IMR-90 (cell line): ENCODE results near the gene MRM2. TPM values are rescaled to one million over a fixed set of nuclear protein-coding genes. Genes with fewer than 3 reads are reported as not detected.

Experiments used
- ATAC-seq: fragments of 200-7000 bp; cut with Tn5 transposase; 2 replicates; pipeline ENCODE4 v1.9.1; 2020; ENCODE audit warnings: low read depth, mild to moderate bottlenecking, moderate library complexity
- BruUV-seq: library from RNA; stranded (reverse); fragments of 400-500 nt; replicated peaks from 2 replicates; lab custom pipeline; 2021; lab: Mats Ljungman, UMichigan
- CTCF ChIA-PET: fragments of 300-600 bp; formaldehyde crosslinking; extraction: SDS; loops from one replicate; lab custom pipeline; 2021; ENCODE audit warnings: antibody characterized with exemption; lab: Yijun Ruan, JAX
- POLR2A ChIA-PET: fragments of 300-600 bp; sonication (Branson Sonifier 250); formaldehyde crosslinking; loops from one replicate; lab custom pipeline; 2022; ENCODE audit warnings: antibody characterized with exemption; ENCODE audit not compliant: unreplicated experiment; lab: Charles Lee
- DNase-seq: peaks from one replicate; pipeline ENCODE4 v3.0.0; 2013
- H2AFZ ChIP-seq: replicated peaks from 2 replicates; pipeline ENCODE3; 2013; ENCODE audit warnings: low read length, mild to moderate bottlenecking; ENCODE audit not compliant: poor library complexity
- H2AK5ac ChIP-seq: 2 replicates; pipeline ENCODE4 v1.6.1; 2013; ENCODE audit warnings: low read depth, low read length, inconsistent platforms
- H2AK9ac ChIP-seq: replicated peaks from 2 replicates; pipeline ENCODE3; 2013; ENCODE audit warnings: mild to moderate bottlenecking, low read depth, low read length, moderate library complexity; ENCODE audit not compliant: poor library complexity
- H2BK120ac ChIP-seq: 2 replicates; pipeline ENCODE4 v1.6.1; 2013; ENCODE audit warnings: low read depth, low read length, inconsistent platforms
- H2BK15ac ChIP-seq: 3 replicates; pipeline ENCODE4 v1.6.1; 2013; ENCODE audit warnings: low read depth, low read length, inconsistent platforms
- H2BK20ac ChIP-seq: 2 replicates; pipeline ENCODE4 v1.6.1; 2013; ENCODE audit warnings: low read depth, mild to moderate bottlenecking, inconsistent platforms, low read length, moderate library complexity
- H2BK5ac ChIP-seq: 2 replicates; pipeline ENCODE4 v1.6.1; 2013; ENCODE audit warnings: mild to moderate bottlenecking, low read depth, low read length, inconsistent platforms; ENCODE audit not compliant: poor library complexity, severe bottlenecking
- H3K14ac ChIP-seq: replicated peaks from 2 replicates; pipeline ENCODE4 v1.6.1; 2013; ENCODE audit warnings: low read depth, low read length, inconsistent platforms
- H3K18ac ChIP-seq: 2 replicates; pipeline ENCODE4 v1.6.1; 2013; ENCODE audit warnings: low read depth, low read length, control low read depth
- H3K23ac ChIP-seq: 2 replicates; pipeline ENCODE4 v1.6.1; 2013; ENCODE audit warnings: low read depth, low read length, inconsistent platforms
- H3K27ac ChIP-seq: 2 replicates; pipeline ENCODE4 v1.5.1; 2013; ENCODE audit warnings: mild to moderate bottlenecking, control low read depth, low read length; ENCODE audit not compliant: insufficient read depth
- H3K27me3 ChIP-seq: 2 replicates; pipeline ENCODE4 v1.6.1; 2013; ENCODE audit warnings: low read length; ENCODE audit not compliant: control insufficient read depth, insufficient read depth
- H3K36me3 ChIP-seq: 2 replicates; pipeline ENCODE4 v1.6.1; 2013; ENCODE audit warnings: low read length, mixed read lengths; ENCODE audit not compliant: control insufficient read depth, insufficient read depth
- H3K4ac ChIP-seq: 2 replicates; pipeline ENCODE4 v1.6.1; 2013; ENCODE audit warnings: low read depth, low read length, inconsistent platforms
- H3K4me1 ChIP-seq: 2 replicates; pipeline ENCODE4 v1.6.1; 2013; ENCODE audit warnings: low read length, mixed read lengths; ENCODE audit not compliant: control insufficient read depth, insufficient read depth
- H3K4me2 ChIP-seq: 2 replicates; pipeline ENCODE4 v1.6.1; 2013; ENCODE audit warnings: low read depth, mild to moderate bottlenecking, control low read depth, low read length, moderate library complexity
- H3K4me3 ChIP-seq: 2 replicates; pipeline ENCODE4 v1.5.1; 2013; ENCODE audit warnings: low read depth, mild to moderate bottlenecking, control low read depth, low read length, moderate library complexity; ENCODE audit not compliant: insufficient read depth
- H3K56ac ChIP-seq: 2 replicates; pipeline ENCODE4 v1.6.1; 2013; ENCODE audit warnings: low read length, inconsistent platforms; ENCODE audit not compliant: insufficient read depth; ENCODE audit errors: extremely low read depth
- H3K79me1 ChIP-seq, 2 experiments: 2 replicates each; pipeline ENCODE4 v1.6.1; 2013; ENCODE audit warnings: low read length in 2 of 2, inconsistent platforms in 1 of 2, low read depth in 1 of 2
- H3K9ac ChIP-seq: 2 replicates; pipeline ENCODE4 v1.6.1; 2013; ENCODE audit warnings: low read depth, low read length, control low read depth
- H3K9me1 ChIP-seq: 2 replicates; pipeline ENCODE4 v1.6.1; 2013; ENCODE audit warnings: low read length, inconsistent platforms; ENCODE audit not compliant: insufficient read depth
- H3K9me3 ChIP-seq: 2 replicates; pipeline ENCODE4 v1.6.1; 2013; ENCODE audit warnings: low read length; ENCODE audit not compliant: control insufficient read depth, insufficient read depth
- H4K20me1 ChIP-seq: 2 replicates; pipeline ENCODE4 v1.6.1; 2013; ENCODE audit warnings: low read length, inconsistent platforms; ENCODE audit not compliant: insufficient read depth
- H4K5ac ChIP-seq: 2 replicates; pipeline ENCODE4 v1.6.1; 2013; ENCODE audit warnings: mild to moderate bottlenecking, low read depth, low read length, control low read depth
- H4K8ac ChIP-seq, 2 experiments: 2 replicates each; pipeline ENCODE4 v1.6.1; 2013; ENCODE audit warnings: low read depth in 2 of 2, low read length in 2 of 2, control low read depth in 1 of 2, inconsistent platforms in 1 of 2
- H4K91ac ChIP-seq: 2 replicates; pipeline ENCODE4 v1.6.1; 2013; ENCODE audit warnings: low read depth, low read length, inconsistent platforms; ENCODE audit not compliant: insufficient read depth
- BHLHE40 ChIP-seq: fragments of 150-350 bp; IDR thresholded peaks from 2 replicates; pipeline ENCODE4 v1.6.1; 2016; ENCODE audit warnings: mild to moderate bottlenecking, low read depth, low read length
- CEBPB ChIP-seq: IDR thresholded peaks from 2 replicates; pipeline ENCODE4 v1.6.1; 2012; ENCODE audit warnings: low read depth, low read length, improper control_type of control experiment
- CHD1 ChIP-seq: IDR thresholded peaks from 2 replicates; pipeline ENCODE4 v1.6.1; 2012; ENCODE audit warnings: low read depth, low read length, improper control_type of control experiment
- FOS ChIP-seq: fragments of 150-350 bp; IDR thresholded peaks from 2 replicates; pipeline ENCODE4 v1.6.1; 2016; ENCODE audit warnings: low read depth, low read length
- MAFK ChIP-seq: IDR thresholded peaks from 2 replicates; pipeline ENCODE4 v1.6.1; 2012; ENCODE audit warnings: low read depth, low read length, improper control_type of control experiment
- MAZ ChIP-seq: IDR thresholded peaks from 2 replicates; pipeline ENCODE4 v1.6.1; 2012; ENCODE audit warnings: low read depth, mild to moderate bottlenecking, low read length, improper control_type of control experiment, moderate library complexity, borderline replicate concordance
- MXI1 ChIP-seq: IDR thresholded peaks from 2 replicates; pipeline ENCODE4 v1.6.1; 2012; ENCODE audit warnings: low read depth, mild to moderate bottlenecking, low read length, moderate library complexity, borderline replicate concordance
- NFE2L2 ChIP-seq: fragments of 150-350 bp; IDR thresholded peaks from 2 replicates; pipeline ENCODE4 v1.6.1; 2016; ENCODE audit warnings: low read depth, mild to moderate bottlenecking, low read length
- POLR2A ChIP-seq: IDR thresholded peaks from 2 replicates; pipeline ENCODE4 v1.6.1; 2012; ENCODE audit warnings: mild to moderate bottlenecking, low read depth, low read length
- RAD21 ChIP-seq: IDR thresholded peaks from 2 replicates; pipeline ENCODE4 v1.6.1; 2012; ENCODE audit warnings: low read length, improper control_type of control experiment
- RCOR1 ChIP-seq: IDR thresholded peaks from 2 replicates; pipeline ENCODE4 v1.6.1; 2012; ENCODE audit warnings: mild to moderate bottlenecking, low read length, improper control_type of control experiment; ENCODE audit not compliant: insufficient replicate concordance
- SMC3 ChIP-seq: fragments of 150-350 bp; IDR thresholded peaks from 2 replicates; pipeline ENCODE4 v1.6.1; 2016; ENCODE audit warnings: low read depth, mild to moderate bottlenecking, antibody characterized with exemption, low read length, moderate library complexity
- WGBS, 2 experiments: methylation state at CpG; one replicate each; pipeline versions ENCODE4 v1.1.5 to v1.1.7; 2013; ENCODE audit warnings: missing lambda C conversion rate in 2 of 2; ENCODE audit not compliant: insufficient read length in 1 of 2; ENCODE audit errors: extremely low coverage in 2 of 2; 5-methylcytosine and 5-hydroxymethylcytosine counted together
- dilution Hi-C: fragments of 300-500 bp; cut with HindIII; formaldehyde crosslinking; loops from one replicate; pipeline ENCODE4 v1.14.3; 2018; ENCODE audit warnings: low sequenced_read_pairs; ENCODE audit not compliant: unreplicated experiment
- in situ Hi-C: fragments of 300-500 bp; cut with MboI; formaldehyde crosslinking; loops from 3 replicates; pipeline ENCODE4 v1.14.3; 2019; ENCODE audit warnings: low sequenced_read_pairs, inconsistent platforms, mixed read lengths
- intact Hi-C: fragments of 100-400 bp; cut with micrococcal nuclease; formaldehyde crosslinking; loops from 2 replicates; pipeline ENCODE4 v1.10.0; 2022
- polyA plus RNA-seq, 3 experiments: library from polyadenylated mRNA; depleted of rRNA; stranded (reverse); fragments of >200 nt; gene quantifications; 2 replicates each; pipeline ENCODE4 v1.2.3, GENCODE V29; 2012; ENCODE audit warnings: low replicate concordance in 1 of 3
- total RNA-seq: library from RNA; depleted of rRNA; stranded (reverse); fragments of >200 nt; gene quantifications from 2 replicates; pipeline ENCODE4 v1.2.3, GENCODE V29; 2012
- TF ChIP-seq, protein P1 (sequence below): fragments of 150-350 bp; IDR thresholded peaks from 2 replicates; pipeline ENCODE4 v1.6.1; 2016; ENCODE audit warnings: low read depth, mild to moderate bottlenecking, low read length, moderate library complexity, borderline replicate concordance
- TF ChIP-seq, protein P2 (sequence below): conservative IDR thresholded peaks from 2 replicates; pipeline ENCODE4 v1.5.1; 2012; ENCODE audit warnings: mild to moderate bottlenecking, low read depth, low read length, improper control_type of control experiment

MRM2 gene
- total and polyA plus RNA-seq, 2 of the 4 experiments (the other 2 are of a cell fraction), result 19.1 to 23.8 TPM

DNA sequence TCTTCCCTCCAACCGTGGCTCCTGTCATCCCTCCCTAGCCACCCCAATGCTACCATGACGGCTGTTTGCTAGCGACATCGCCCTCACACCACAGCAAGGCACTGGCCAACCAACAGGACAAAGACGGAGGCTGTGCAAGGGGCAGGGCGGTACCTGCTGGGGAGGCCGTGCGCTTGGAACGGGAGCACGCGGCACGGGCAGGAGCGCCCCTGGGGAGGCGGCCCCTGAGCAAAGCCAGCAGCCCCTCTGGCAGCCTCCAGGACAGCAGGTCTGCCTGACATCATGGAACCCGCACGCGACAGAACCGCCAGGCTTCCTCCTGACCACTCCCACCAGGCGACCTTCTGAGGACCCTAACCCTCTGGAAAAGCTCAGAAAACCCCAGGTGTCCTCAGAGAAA lies 22.0 kb downstream of the MRM2 start:
- 88% methylated on average over 6 of the region's 19 CpGs; no CpG with 5 or more reads in 1 of the 2 experiments for WGBS, 2 experiments
- no peak overlapping the region for H3K14ac ChIP-seq
- peaks cover 60% of the 10 kb centered on the region for H3K36me3 ChIP-seq
- no peak overlapping the region for H3K27ac ChIP-seq
- no peak overlapping the region for H4K8ac ChIP-seq
- H2BK15ac ChIP-seq, result no peak overlapping the region
- POLR2A ChIA-PET, result no interaction called here
- in situ Hi-C loops (no loop called here), intact Hi-C loops (no loop called here), dilution Hi-C loops (no loop called here)
- H4K5ac ChIP-seq, result no peak overlapping the region
- no peak overlapping the region for H3K4ac ChIP-seq
- H3K9me1 ChIP-seq, result no peaks in the 10 kb centered on the region; the same call in 1 of the 2 replicates
- no peak overlapping the region for H2BK20ac ChIP-seq
- peaks cover 3% of the 10 kb centered on the region for H4K20me1 ChIP-seq
- no peak overlapping the region for H2BK120ac ChIP-seq
- peaks cover 7 to 11% of the 10 kb centered on the region in 2 experiments; a peak in 2 of 4 replicates for H3K79me1 ChIP-seq
- H3K56ac ChIP-seq, result no peak overlapping the region
- no peaks in the 10 kb centered on the region for H3K27me3 ChIP-seq
- H3K4me1 ChIP-seq, result no peaks in the 10 kb centered on the region
- H3K9ac ChIP-seq, result no peak overlapping the region
- DNase-seq, result no peak
- CTCF ChIA-PET, result no interaction called here
- no peak overlapping the region for H3K23ac ChIP-seq
- BruUV-seq, result no TSS peak
- H2AK5ac ChIP-seq, result no peak overlapping the region
- no peak overlapping the region for H3K4me3 ChIP-seq
- H3K9me3 ChIP-seq, result no peaks in the 10 kb centered on the region
- H3K18ac ChIP-seq, result no peak overlapping the region
- H3K4me2 ChIP-seq, result no peak overlapping the region
- peak overlapping the region; percentile 49 for H2AFZ ChIP-seq
- no peak for ATAC-seq
- H2BK5ac ChIP-seq, result no peak overlapping the region
- no peak overlapping the region for H2AK9ac ChIP-seq
- TF ChIP-seq SMC3, result no peak
- TF ChIP-seq CHD1, result no peak
- TF ChIP-seq CEBPB, result no peak
- no peak for TF ChIP-seq RCOR1
- TF ChIP-seq RAD21, result no peak
- no peak for TF ChIP-seq MXI1
- no peak for TF ChIP-seq POLR2A
- TF ChIP-seq, protein P1, sequence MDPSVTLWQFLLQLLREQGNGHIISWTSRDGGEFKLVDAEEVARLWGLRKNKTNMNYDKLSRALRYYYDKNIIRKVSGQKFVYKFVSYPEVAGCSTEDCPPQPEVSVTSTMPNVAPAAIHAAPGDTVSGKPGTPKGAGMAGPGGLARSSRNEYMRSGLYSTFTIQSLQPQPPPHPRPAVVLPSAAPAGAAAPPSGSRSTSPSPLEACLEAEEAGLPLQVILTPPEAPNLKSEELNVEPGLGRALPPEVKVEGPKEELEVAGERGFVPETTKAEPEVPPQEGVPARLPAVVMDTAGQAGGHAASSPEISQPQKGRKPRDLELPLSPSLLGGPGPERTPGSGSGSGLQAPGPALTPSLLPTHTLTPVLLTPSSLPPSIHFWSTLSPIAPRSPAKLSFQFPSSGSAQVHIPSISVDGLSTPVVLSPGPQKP, result no peak
- TF ChIP-seq FOS, result no peak
- no peak for TF ChIP-seq MAZ
- TF ChIP-seq NFE2L2, result no peak
- TF ChIP-seq, protein P2, sequence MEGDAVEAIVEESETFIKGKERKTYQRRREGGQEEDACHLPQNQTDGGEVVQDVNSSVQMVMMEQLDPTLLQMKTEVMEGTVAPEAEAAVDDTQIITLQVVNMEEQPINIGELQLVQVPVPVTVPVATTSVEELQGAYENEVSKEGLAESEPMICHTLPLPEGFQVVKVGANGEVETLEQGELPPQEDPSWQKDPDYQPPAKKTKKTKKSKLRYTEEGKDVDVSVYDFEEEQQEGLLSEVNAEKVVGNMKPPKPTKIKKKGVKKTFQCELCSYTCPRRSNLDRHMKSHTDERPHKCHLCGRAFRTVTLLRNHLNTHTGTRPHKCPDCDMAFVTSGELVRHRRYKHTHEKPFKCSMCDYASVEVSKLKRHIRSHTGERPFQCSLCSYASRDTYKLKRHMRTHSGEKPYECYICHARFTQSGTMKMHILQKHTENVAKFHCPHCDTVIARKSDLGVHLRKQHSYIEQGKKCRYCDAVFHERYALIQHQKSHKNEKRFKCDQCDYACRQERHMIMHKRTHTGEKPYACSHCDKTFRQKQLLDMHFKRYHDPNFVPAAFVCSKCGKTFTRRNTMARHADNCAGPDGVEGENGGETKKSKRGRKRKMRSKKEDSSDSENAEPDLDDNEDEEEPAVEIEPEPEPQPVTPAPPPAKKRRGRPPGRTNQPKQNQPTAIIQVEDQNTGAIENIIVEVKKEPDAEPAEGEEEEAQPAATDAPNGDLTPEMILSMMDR, result no peak
- TF ChIP-seq BHLHE40, result no peak
- no peak for TF ChIP-seq MAFK
- H4K91ac ChIP-seq, result no peak overlapping the region
